Spleen (tissue), 11 donors: ENCODE data around the gene SNCB. TPM values are rescaled to one million over a fixed set of nuclear protein-coding genes. Genes with fewer than 3 reads are reported as not detected.

Experiments
- DNase-seq: peaks from one replicate; pipeline ENCODE4 v3.0.0-alpha.2; 2020
- H3K27ac ChIP-seq, 8 donors: fragments of 200-600 bp; sonication (generic) in 7 of 8; 1 replicate in 4 of 8; 2 replicates in 4 of 8; pipeline versions ENCODE4 v1.5.0 to v1.8.0; 2016 to 2021; ENCODE audit warnings: inconsistent platforms in 4 of 8, mild to moderate bottlenecking in 4 of 8, moderate library complexity in 1 of 8
- H3K27me3 ChIP-seq, 7 donors: fragments of 200-600 bp; sonication (generic) in 6 of 7; replicated peaks in 1 of 7; 1 replicate in 4 of 7; 2 replicates in 3 of 7; pipeline versions ENCODE4 v1.5.0 to v1.8.0; 2016 to 2021; ENCODE audit warnings: inconsistent platforms in 3 of 7, mild to moderate bottlenecking in 1 of 7
- H3K36me3 ChIP-seq, 6 donors: fragments of 200-600 bp; sonication (generic) in 5 of 6; 1 replicate in 4 of 6; 2 replicates in 2 of 6; pipeline versions ENCODE4 v1.5.0 to v1.8.0; 2016 to 2021; ENCODE audit warnings: inconsistent platforms in 2 of 6
- H3K4me1 ChIP-seq, 6 donors: fragments of 200-600 bp; sonication (generic) in 5 of 6; 1 replicate in 3 of 6; 2 replicates in 3 of 6; pipeline versions ENCODE4 v1.5.0 to v1.8.0; 2016 to 2021; ENCODE audit warnings: inconsistent platforms in 3 of 6
- H3K4me3 ChIP-seq, 8 donors: fragments of 200-600 bp; sonication (generic) in 7 of 8; 1 replicate in 4 of 8; 2 replicates in 4 of 8; pipeline versions ENCODE4 v1.5.0 to v1.8.0; 2016 to 2021; ENCODE audit warnings: inconsistent platforms in 4 of 8, mild to moderate bottlenecking in 4 of 8, moderate library complexity in 2 of 8
- H3K9me3 ChIP-seq, 8 donors: fragments of 200-600 bp; sonication (generic) in 7 of 8; 1 replicate in 4 of 8; 2 replicates in 4 of 8; pipeline versions ENCODE4 v1.5.0 to v1.8.0; 2016 to 2021; ENCODE audit warnings: inconsistent platforms in 4 of 8
- POLR2A ChIP-seq, 3 donors: fragments of 450-650 bp; IDR thresholded peaks; one replicate each; pipeline ENCODE4 v1.5.1; 2017; ENCODE audit warnings: antibody characterized with exemption in 3 of 3, mild to moderate bottlenecking in 1 of 3
- POLR2AphosphoS5 ChIP-seq, 3 donors: sonication (generic); formaldehyde crosslinking; IDR thresholded peaks; one replicate each; pipeline ENCODE4 v1.5.1; 2017; ENCODE audit warnings: antibody characterized with exemption in 3 of 3
- WGBS, 5 donors: extraction: QIAGEN DNeasy Blood & Tissue Kit in 3 of 5; methylation state at CpG; one replicate each; pipeline versions ENCODE4 v1.1.5 to v1.1.7; 2013 to 2018; 5-methylcytosine and 5-hydroxymethylcytosine counted together
- intact Hi-C: fragments of 100-400 bp; cut with DNase I; formaldehyde crosslinking; loops from one replicate; pipeline ENCODE4 v1.15.0; 2023; ENCODE audit warnings: low total_unique reads
- polyA plus RNA-seq, 3 donors: library from polyadenylated mRNA; stranded (reverse); fragments of 200-250 nt; gene quantifications; one replicate each; pipeline ENCODE4 v1.2.1, GENCODE V29; 2013
- total RNA-seq, 7 donors: library from RNA; depleted of rRNA in 3 of 7; stranded (reverse); fragments of >200 nt in 3 of 7; fragmentation: NEBNext Ultra II Directional in 4 of 7; extraction: Animal tissue kit (Norgen Biotek cat#: 25700) in 4 of 7; gene quantifications; one replicate each; pipeline versions ENCODE4 v1.1.0 to v1.2.1, GENCODE V29; 2016 to 2021
- TF ChIP-seq, protein P1 (sequence below), 11 experiments: fragments of 200-600 bp in 7 of 11; fragments of 450-650 bp in 4 of 11; sonication (generic) in 4 of 11; IDR thresholded peaks in 8 of 11; conservative IDR thresholded peaks in 3 of 11; 1 replicate in 7 of 11; 2 replicates in 4 of 11; pipeline versions ENCODE4 v1.4.0 to v1.8.0; 2016 to 2021; ENCODE audit warnings: antibody characterized with exemption in 11 of 11, inconsistent platforms in 4 of 11, mild to moderate bottlenecking in 1 of 11
- donor health status: healthy with polysubstance abuse.
- donor health status: DM: no; HTN: no; CAD: no; lungs with moderate emphysema.
- donor health status: DM: no; HTN: no; CAD: no.
- donor health status: Bipolar disorder and iron deficiency.
- donor health status: healthy.
- donor health status: DM: no; HTN: no; CAD: no.
- donor health status: DM: yes; HTN: yes; CAD: no.

SNCB gene
- total and polyA plus RNA-seq, 10 donors = 0.19 to 0.41 (median 0.33) TPM; not detected in 7

DNA sequence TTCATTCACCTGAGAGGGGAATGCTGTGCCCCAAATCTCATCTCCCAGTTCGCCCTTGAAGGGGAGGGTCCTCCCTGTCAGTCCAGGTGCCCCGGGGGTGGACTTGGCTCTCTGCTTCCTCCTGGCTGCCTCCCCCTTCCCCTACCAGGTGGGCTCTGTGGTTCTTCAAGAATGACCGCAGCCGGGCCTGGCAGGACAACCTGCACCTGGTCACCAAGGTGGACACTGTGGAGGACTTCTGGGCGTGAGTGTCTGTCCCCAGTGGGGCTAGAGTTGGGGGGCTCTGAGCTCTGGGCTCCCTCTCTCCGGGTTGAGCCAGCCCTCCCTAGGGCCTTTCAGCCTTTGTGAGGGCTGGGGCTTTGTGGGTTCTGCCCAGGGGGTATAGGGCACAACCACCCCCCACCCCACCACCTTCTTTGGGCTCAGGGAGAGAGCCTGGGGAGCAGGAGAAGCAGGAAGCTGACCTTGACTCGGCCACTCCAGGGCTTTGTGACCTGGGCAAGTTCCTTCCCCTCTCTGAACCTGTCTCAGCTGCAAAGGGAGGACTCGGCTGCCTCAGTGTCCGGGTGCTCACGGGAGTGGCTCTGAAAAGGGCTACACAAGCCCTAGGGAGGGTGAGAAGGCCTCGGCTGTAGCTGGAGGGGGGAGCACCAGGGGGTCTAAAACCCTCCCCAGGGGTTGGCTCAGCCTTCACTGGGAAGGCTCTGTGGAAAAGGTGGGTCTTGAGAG is 13.3 kb upstream of the SNCB start:
- Histone ChIP-seq H3K4me1 (peaks cover 12 to 23% (median 19%) of the 10 kb centered on the region in 6 donors), H3K4me3 (no peak overlapping the region), H3K9me3 (no peaks in the 10 kb centered on the region), H3K27ac (no peak overlapping the region), H3K27me3 (peaks cover 0 to 9% (median 0%) of the 10 kb centered on the region in 7 donors), H3K36me3 (no peaks in the 10 kb centered on the region)
- intact Hi-C loops = no loop called here
- WGBS, 5 donors = 80 to 91% (median 85%) methylated on average over 6 to 11 of the region's 11 CpGs
- DNase-seq = no peak
- TF ChIP-seq POLR2A (IDR thresholded peaks at IDR 0.05) (no peak), POLR2AphosphoS5 (IDR thresholded peaks at IDR 0.05) (no peak)
- TF ChIP-seq, protein P1, sequence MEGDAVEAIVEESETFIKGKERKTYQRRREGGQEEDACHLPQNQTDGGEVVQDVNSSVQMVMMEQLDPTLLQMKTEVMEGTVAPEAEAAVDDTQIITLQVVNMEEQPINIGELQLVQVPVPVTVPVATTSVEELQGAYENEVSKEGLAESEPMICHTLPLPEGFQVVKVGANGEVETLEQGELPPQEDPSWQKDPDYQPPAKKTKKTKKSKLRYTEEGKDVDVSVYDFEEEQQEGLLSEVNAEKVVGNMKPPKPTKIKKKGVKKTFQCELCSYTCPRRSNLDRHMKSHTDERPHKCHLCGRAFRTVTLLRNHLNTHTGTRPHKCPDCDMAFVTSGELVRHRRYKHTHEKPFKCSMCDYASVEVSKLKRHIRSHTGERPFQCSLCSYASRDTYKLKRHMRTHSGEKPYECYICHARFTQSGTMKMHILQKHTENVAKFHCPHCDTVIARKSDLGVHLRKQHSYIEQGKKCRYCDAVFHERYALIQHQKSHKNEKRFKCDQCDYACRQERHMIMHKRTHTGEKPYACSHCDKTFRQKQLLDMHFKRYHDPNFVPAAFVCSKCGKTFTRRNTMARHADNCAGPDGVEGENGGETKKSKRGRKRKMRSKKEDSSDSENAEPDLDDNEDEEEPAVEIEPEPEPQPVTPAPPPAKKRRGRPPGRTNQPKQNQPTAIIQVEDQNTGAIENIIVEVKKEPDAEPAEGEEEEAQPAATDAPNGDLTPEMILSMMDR (IDR thresholded peaks at IDR 0.05 in 8 of 11, conservative IDR thresholded peaks at IDR 0.05 in 3 of 11) = no peak

DNA sequence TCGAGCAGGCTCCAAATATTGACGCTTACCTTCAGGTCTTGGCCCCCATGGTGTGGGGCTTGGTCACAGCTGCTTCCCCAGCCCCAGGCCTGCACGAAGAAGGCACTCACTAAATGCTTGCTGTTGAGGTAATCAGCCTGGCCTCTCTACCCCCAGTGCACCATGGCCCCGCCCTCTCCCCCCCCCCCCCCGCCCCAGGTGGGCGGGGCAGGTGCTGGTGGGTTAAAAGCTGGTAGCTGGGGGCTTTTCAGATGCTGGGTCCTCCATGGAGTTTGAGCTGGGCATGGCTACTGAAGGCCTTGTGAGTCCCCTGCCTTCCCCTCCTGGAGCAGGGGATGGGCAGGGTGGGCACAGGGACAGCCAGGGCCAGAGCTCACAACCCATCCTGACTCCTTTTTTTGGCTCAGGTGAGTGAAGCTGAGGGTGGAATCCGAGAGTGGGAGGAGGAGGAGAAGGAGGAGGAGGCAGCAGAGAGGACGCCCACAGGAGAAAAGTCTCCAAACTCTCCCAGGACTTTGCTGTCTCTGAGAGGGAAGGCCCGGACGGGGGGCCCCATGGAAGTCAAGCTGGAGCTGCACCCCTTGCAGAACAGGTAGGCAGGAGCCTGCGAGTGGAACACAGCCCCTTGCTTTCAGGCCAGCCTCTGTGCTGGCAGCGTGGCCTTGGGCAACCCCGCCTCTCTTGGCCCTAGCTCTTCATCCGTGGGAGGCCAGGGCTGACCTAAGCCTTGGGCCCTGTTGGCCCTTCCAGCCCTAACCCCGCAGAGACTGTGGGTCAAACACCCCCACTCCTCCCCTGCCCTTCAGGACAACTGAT is 12.5 kb upstream of the SNCB start:
- intact Hi-C loops = no loop called here
- Histone ChIP-seq H3K36me3 (no peaks in the 10 kb centered on the region), H3K4me1 (peaks cover 5 to 15% (median 11%) of the 10 kb centered on the region in 6 donors), H3K9me3 (no peaks in the 10 kb centered on the region), H3K27ac (no peak overlapping the region), H3K4me3 (no peak overlapping the region), H3K27me3 (peaks cover 0 to 9% (median 0%) of the 10 kb centered on the region in 7 donors)
- WGBS, 5 donors = 62 to 82% (median 67%) methylated on average over 10 to 15 of the region's 15 CpGs
- DNase-seq = no peak
- TF ChIP-seq, protein P1 (IDR thresholded peaks at IDR 0.05 in 8 of 11, conservative IDR thresholded peaks at IDR 0.05 in 3 of 11) = no peak
- TF ChIP-seq POLR2AphosphoS5 (IDR thresholded peaks at IDR 0.05) = no peak

DNA sequence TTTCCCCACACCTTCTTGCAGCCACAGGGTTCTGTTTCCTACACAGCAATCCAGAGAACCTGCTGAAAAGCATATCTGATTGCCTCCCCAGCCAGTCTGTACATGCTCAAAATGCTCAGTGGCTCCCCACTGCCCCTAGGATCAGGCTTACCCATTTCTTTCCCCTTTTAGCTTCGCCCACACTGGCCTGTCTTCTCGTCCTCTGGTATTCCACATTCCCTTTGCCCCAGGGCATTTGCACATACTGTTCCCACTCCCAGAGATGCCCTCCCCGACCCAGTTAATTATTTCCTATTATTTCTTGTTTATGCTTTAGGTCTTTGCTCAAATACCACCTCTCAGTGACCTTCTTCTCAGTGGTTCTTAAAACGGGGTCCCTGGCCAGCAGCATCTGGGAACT is 10.3 kb upstream of the SNCB start:
- 78 to 91% (median 82%) methylated on average over 4 of the region's 4 CpGs for WGBS, 5 donors
- Histone ChIP-seq H3K27ac (no peak overlapping the region), H3K27me3 (peaks cover 0 to 19% (median 0%) of the 10 kb centered on the region in 7 donors), H3K4me1 (no peaks in the 10 kb centered on the region), H3K9me3 (no peaks in the 10 kb centered on the region), H3K36me3 (no peaks in the 10 kb centered on the region), H3K4me3 (no peak overlapping the region)
- TF ChIP-seq POLR2A (IDR thresholded peaks at IDR 0.05) = no peak
- TF ChIP-seq, protein P1 (IDR thresholded peaks at IDR 0.05 in 8 of 11, conservative IDR thresholded peaks at IDR 0.05 in 3 of 11) = no peak
- no peak for TF ChIP-seq POLR2AphosphoS5 (IDR thresholded peaks at IDR 0.05)
- intact Hi-C loops = no loop called here
- no peak for DNase-seq

DNA sequence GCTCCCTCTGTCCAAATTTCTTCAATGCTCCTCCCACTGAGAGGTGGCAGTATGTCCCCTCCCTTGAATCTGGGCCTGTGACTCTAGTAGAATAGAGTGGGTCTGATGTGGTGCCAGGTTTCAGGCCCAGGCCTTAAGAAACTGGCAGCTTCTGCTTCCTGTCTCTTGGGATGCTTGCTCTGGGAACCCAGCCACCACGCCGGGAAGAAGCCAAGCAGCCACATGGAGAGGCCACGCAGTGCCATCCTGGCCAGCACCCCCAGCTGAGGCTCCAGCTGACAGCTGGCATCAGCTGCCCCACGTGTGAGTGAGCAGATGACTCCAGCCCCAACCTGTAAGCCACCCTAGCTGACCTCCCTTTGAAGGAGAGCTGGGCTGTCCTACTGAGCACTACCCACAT is 9.6 kb upstream of the SNCB start:
- DNase-seq = no peak
- TF ChIP-seq POLR2AphosphoS5 (IDR thresholded peaks at IDR 0.05) = no peak
- TF ChIP-seq, protein P1 (IDR thresholded peaks at IDR 0.05 in 8 of 11, conservative IDR thresholded peaks at IDR 0.05 in 3 of 11) = no peak
- no peak for TF ChIP-seq POLR2A (IDR thresholded peaks at IDR 0.05)
- no peak overlapping the region for H3K27ac ChIP-seq
- H3K27me3 ChIP-seq = peaks cover 0 to 25% (median 0%) of the 10 kb centered on the region in 7 donors
- H3K36me3 ChIP-seq = no peaks in the 10 kb centered on the region
- intact Hi-C loops = no loop called here
- WGBS, 5 donors = 59 to 92% (median 75%) methylated on average over 4 of the region's 4 CpGs; no CpG with 5 or more reads in 1 of the 5 donors
- H3K9me3 ChIP-seq = no peaks in the 10 kb centered on the region
- no peaks in the 10 kb centered on the region for H3K4me1 ChIP-seq
- H3K4me3 ChIP-seq = no peak overlapping the region
